Stimulated activated CD4-positive, alpha-beta T cell treated with anti-CD3 and anti-CD28 coated beads, Interleukin-4, amount 100 ng/mL, for 1 hour (primary cell): ENCODE measurements around the gene UGCG.
"Not testable (repeated sequence)": the region's sequence is repeated elsewhere in the genome, so short reads cannot be mapped to it uniquely, and the experiment has no call there.

Experiments
- DNase-seq: peaks from one replicate; pipeline ENCODE4 v3.0.0-alpha.2; 2020

UGCG gene

GRCh38 chr9:111891910-111892499, 4.6 kb upstream of the UGCG start:
- no peak for DNase-seq

- peak; percentile 24 for DNase-seq
Observed at GRCh38 chr9:111896942-111897600, 457 bp downstream of the UGCG start.

- DNase-seq = no peak
Observed at GRCh38 chr9:111897601-111898137, 1.1 kb downstream of the UGCG start.

- no peak for DNase-seq
Observed at GRCh38 chr9:111898331-111899096, 1.9 kb downstream of the UGCG start.

- no peak for DNase-seq
Observed at GRCh38 chr9:111900151-111900857, 3.7 kb downstream of the UGCG start.

GRCh38 chr9:111900858-111901612, 4.4 kb downstream of the UGCG start:
- no peak for DNase-seq

- no peak for DNase-seq
Observed at GRCh38 chr9:111902391-111903139, 6.0 kb downstream of the UGCG start.

GRCh38 chr9:111903535-111903934, 6.9 kb downstream of the UGCG start:
- not testable (repeated sequence) for DNase-seq

GRCh38 chr9:111904026-111904425, 7.4 kb downstream of the UGCG start:
- no peak for DNase-seq

- DNase-seq = no peak
Observed at GRCh38 chr9:111904891-111905291, 8.3 kb downstream of the UGCG start.

- DNase-seq = no peak
Observed at GRCh38 chr9:111907147-111907546, 10.5 kb downstream of the UGCG start.

- DNase-seq = no peak
Observed at GRCh38 chr9:111909444-111909843, 12.8 kb downstream of the UGCG start.

- no peak for DNase-seq
Observed at GRCh38 chr9:111910428-111910827, 13.8 kb downstream of the UGCG start.

- DNase-seq = no peak
Observed at GRCh38 chr9:111913159-111913558, 16.5 kb downstream of the UGCG start.

GRCh38 chr9:111914749-111915424, 18.3 kb downstream of the UGCG start:
- DNase-seq = no peak

GRCh38 chr9:111915425-111915758, 18.8 kb downstream of the UGCG start:
- no peak for DNase-seq

- peak; percentile 15 for DNase-seq
Observed at GRCh38 chr9:111916234-111916645, 19.6 kb downstream of the UGCG start.

GRCh38 chr9:111917201-111917600, 20.6 kb downstream of the UGCG start:
- no peak for DNase-seq

- DNase-seq = no peak
Observed at GRCh38 chr9:111917980-111918379, 21.4 kb downstream of the UGCG start.

- DNase-seq = no peak
Observed at GRCh38 chr9:111919875-111920274, 23.3 kb downstream of the UGCG start.

GRCh38 chr9:111920531-111920930, 23.9 kb downstream of the UGCG start:
- DNase-seq = no peak
